Right kidney (tissue), 9 donors: Measurements from ENCODE around the gene FSD1.
"Not testable (repeated sequence)": the region's sequence is repeated elsewhere in the genome, so short reads cannot be mapped to it uniquely, and the experiment has no call there.

ENCODE experiments used
- DNase-seq: peaks from one replicate; pipeline ENCODE4 v3.0.0-alpha.2; 2016
- long read RNA-seq, 8 donors: transcript quantifications; one replicate each; lab custom pipeline, GENCODE V29; 2026

The FSD1 gene
- long read RNA-seq, donor 1 = 0 reads
- long read RNA-seq, donor 2, partial matches to known transcripts = 0 of 2 reads
- long read RNA-seq, donor 2, other reads (novel, unspliced or antisense) = 0 of 2 reads
- long read RNA-seq, donor 3, partial matches to known transcripts = 0 of 2 reads
- long read RNA-seq, donor 3, other reads (novel, unspliced or antisense) = 0 of 2 reads
- long read RNA-seq, donor 4, partial matches to known transcripts = 0 of 3 reads
- long read RNA-seq, donor 4, other reads (novel, unspliced or antisense) = 0 of 3 reads
- long read RNA-seq, donor 5, partial matches to known transcripts = 0 of 3 reads
- long read RNA-seq, donor 5, other reads (novel, unspliced or antisense) = 0 of 3 reads
- long read RNA-seq, donor 6, partial matches to known transcripts = 0 of 1 reads
- long read RNA-seq, donor 6, other reads (novel, unspliced or antisense) = 0 of 1 reads
- long read RNA-seq, donor 7 = 0 reads
- long read RNA-seq, donor 8, partial matches to known transcripts = 0 of 1 reads
- long read RNA-seq, donor 8, other reads (novel, unspliced or antisense) = 0 of 1 reads

DNA sequence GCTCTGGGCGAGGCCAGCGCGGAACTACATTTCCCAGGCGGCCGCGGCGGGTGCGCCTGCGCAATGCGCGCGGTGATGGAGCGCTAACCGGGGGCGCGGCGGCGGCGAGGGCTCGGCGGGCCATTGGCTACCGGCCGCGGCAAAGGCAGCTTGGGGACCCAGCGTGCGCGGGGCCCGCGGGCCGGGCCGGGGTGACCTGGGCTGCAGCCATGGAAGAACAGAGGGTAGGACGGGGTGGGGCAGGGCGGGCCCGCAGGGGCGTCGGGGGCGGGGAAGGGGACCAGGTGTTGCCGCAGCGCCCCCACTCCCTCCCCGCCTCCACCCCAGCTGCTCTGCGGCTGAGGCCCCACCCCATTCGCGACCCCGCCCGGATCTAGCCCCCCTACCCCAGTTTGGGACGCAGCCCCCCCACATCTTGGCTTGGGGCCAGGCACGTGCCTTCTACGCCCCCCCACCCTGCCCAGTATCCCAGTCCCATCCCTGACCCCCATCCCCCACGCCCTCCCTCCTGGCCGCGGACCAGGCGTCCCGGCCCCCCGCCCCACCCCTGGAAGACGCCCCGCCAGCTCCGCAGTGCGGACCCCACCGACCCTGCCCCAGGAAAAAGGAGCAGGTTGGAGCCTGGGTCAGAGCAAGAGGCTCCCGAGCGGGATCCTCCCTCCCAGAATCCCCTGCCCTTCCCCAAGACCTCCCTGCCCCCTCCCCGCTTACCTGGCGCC lies at the start of gene FSD1:
Gene FSD1, plus strand, starts transcription at position 61 of the 719 bp plus-strand sequence. Its CDS starts 149 bp downstream, at position 210.
- no peak for DNase-seq

DNA sequence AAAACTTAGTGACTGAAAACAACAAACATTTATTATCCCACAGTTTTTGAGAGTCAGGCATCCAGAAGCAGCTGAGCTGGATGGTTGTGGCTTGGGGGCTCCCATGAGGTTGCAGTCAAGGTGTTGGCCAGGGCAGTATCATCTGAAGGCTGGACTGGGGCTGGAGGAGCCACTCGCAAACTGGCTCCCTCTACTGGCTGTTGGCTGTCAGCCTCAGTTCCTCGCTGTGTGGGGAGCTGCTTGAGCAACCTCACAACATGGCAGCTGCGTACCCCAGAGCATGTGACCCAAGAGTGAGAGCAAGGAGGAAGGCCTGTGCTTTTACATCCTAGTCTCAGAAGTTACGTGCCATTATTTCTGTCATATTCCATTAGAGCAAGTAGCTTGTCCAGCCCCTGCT lies 47.8 kb upstream of the FSD1 start:
- DNase-seq = no peak

DNA sequence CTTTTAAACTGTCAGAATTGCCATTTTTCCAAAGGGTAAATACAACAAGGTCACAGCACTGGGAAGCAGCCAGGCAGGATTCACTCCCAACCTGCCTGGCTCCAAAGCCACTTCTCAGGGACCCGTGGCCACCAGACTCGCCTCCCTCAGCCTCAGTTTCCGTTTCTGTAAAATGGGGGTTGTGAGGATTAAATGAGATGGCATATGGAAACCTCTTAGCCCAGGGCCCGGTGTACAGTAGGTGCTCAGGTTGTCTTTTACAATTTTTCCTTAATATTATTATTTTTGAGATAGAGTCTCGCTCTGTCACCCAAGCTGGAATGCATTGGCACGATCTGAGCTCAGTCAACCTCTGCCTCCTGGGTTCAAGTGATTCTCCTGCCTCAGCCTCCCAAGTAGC lies 47.4 kb upstream of the FSD1 start:
- no peak for DNase-seq

DNA sequence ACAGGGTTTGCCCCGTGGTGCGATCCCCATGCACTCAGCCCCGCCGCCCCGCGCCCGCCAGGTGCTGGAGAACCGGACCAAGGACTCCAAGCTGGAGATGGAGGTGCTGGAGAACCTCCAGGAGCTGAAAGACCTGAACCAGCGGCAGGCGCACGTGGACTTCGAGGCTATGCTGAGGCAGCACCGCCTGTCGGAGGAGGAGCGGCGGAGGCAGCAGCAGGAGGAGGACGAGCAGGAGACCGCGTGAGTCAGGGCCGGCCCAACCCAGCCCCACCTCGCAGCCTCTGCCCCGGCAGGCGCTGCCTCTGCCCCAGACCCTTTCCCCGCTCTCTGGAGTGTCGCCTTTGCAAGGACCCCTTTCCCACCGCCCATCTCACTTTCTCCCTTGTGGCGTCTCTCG lies 46.2 kb upstream of the FSD1 start:
- DNase-seq = no peak

DNA sequence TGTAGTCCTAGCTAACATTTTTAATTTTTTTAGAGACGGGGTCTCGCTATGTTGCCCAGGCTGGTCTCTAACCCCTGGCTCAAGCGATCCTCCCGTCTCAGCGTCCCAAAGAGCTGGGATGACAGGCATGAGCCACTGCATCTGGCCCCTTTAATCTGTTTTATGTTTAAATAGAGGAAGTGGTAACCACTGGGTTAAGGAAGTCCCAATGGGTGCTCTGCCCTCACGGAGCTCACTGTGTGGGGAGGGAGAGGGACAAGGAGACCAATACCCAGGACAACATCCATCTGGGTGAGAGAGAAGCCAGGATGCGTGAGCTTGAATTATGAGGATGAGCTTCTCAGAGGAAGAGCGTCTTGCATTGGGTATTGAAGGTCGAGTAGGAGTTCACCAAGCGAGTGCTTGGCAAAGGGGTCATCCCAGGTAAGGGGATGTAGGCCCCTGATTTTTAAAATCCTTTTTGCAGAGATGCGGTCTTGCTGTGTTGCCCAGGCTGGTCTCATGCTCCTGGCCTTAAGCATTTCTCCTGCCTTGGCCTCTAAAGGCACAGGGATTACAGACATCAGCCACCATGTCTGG lies 43.7 kb upstream of the FSD1 start:
- DNase-seq = no peak

DNA sequence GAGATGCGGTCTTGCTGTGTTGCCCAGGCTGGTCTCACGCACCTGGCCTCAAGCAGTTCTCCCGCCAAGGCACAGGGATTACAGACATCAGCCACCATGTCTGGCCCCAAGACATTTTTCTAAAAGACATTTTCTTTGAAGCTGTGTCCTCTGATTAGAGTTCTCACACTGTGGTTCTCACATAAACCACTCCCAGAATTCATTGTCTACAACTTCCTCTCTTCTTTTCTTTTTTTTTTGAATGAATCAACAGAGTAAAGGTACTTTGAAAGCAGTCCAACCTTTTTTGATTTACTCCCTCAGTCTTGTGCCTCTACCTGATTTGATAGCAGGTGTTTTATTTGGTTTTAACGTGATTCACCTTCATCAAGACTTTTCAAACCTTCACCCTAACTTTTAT lies 39.6 kb upstream of the FSD1 start:
- no peak for DNase-seq

DNA sequence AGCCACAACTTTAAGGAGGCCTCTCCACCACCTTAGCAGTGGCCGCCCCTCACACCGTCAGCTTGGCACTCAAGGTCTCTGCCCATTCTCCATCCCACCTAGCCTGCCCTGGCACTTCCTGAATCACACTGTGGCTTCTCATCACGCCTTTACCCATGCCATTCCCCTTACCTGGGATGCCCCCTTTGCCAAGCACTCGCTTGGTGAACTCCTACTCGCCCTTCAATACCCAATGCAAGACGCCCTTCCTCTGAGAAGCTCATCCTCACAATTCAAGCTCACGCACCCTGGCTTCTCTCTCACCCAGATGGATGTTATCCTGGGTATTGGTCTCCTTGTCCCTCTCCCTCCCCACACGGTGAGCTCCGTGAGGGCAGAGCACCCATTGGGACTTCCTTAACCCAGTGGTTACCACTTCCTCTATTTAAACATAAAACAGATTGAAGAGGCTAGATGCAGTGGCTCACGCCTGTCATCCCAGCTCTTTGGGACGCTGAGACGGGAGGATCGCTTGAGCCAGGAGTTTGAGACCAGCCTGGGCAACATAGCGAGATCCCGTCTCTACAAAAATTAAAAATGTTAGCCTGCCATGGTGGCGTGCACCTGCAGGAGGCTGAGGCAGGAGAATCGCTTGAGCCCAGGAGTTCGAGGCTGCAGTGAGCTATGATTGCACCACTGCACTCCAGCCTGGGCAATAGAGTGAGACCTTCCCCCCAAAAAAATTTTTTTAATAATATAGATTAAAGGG lies 38.0 kb upstream of the FSD1 start:
- no peak for DNase-seq

DNA sequence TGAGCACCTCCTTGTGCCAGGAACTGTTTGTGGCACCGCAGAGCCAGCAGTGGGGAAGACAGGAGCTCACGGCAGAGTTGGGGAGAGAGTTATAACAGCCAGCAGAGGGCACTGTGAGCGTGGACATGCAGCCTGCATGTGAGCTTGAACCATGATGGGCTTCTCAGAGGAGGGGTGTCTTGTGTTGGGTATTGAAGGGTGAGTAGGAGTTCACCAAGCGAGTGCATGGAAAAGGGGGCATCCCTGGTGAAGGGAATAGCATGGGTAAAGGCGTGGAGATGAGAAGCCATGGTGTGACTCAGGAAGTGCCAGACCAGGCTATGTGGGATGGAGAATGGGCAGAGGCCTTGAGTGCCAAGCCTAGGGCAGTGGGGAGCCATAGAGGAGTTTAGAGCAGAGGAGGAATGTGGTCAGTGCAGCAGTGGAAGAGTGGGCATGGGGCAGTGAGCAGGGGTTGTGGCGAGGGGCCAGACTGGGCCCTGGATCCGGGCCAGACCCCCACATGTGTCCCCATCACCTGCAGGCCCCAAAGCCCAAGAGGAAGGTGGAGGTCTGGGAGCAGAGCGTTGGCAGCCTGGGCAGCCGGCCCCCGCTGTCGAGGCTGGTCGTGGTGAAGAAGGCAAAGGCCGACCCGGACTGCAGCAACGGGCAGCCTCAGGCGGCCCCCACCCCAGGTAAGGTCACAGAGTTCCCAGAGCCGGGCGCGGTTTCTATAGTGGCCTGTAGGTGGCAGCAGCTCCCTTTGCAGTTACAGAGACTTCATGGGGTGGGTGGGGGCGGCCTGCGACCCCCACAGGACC lies 37.1 kb upstream of the FSD1 start:
- DNase-seq = no peak

DNA sequence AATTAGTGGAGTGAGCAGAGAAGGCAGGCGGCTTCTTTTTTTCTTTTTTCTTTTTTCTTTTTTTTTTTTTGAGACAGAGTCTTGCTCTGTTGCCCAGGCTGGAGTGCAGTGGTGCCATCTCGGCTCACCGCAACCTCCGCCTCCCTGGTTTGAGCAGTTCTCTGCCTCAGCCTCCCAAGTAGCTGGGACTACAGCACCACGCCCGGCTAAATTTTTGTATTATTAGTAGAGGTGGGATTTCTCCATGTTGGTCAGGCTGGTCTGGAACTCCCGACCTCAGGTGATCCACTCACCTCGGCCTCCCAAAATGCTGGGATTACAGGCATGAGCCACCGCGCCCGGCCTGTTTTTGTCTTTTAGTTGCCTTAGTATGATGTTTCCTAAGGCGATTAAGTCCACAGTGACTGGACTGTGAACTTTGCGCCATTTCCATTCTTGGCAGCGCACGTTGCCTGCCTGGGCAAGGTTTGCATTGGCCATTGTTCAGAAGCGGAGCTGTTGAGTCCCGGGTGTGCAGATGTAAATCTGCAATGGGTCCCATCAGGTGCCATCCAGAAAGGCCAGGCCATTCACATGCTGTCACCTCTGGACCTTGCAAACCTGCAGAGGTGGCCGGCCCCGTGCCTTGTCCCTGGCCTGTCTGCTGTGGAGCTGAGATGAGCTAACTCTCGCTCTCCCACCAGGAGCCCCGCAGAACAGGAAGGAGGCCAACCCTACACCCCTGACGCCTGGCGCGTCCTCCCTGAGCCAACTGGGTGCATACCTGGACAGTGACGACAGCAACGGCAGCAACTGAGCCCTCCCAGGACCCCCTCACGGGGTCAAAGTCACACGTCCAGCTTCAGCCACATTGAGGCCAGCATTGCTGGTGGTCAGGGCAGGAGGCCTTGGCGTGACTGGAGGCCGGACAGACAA lies 36.2 kb upstream of the FSD1 start:
- no peak for DNase-seq

DNA sequence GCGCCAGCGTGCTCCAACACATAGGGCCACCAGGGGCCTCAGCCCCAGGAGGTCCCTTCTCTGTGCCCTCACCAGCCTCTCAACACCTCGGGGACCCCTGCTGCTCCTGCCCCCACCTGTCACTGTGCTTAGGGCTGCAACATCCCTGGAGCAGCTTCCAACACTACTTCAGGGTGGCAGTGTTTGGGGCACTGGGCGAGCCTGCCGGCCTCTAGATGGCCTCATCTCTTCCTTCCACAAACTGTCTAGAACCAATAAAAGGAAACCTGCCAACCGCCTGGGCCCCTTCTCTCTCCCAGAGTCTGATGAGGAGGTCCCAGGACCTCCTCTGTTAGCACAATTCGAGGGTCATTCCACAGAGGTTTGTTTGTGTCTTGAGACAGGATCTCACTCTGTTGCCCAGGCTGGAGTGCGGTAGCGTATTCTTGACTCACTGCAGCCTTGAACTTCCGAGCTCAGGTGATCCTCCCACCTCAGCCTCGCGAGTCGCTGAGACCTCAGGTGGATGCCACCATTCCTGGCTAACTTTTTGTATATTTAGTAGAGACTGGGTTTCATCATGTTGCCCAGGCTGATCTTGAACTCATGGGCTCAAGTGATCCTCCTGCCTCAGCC lies 35.5 kb upstream of the FSD1 start:
- no peak for DNase-seq

DNA sequence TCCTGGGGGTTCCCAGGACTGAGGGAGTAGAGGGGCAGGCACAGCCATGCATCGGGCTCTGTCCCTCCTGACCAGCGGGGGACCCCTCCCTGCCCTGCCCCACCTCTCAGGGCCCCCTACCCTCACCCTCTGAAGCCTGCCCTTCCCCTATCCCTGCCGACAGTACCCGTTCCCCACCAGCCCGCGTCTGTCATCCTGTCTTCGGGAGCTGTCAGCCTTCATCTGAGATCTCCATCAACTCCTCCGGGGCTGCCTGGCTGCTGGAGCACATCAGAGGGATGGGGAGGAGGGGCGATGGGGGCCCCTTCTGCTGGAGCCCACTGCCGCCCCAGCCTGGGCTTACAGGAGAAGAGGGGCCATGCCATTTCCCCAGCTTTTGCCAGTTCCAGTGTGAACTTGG lies 31.5 kb upstream of the FSD1 start:
- no peak for DNase-seq

DNA sequence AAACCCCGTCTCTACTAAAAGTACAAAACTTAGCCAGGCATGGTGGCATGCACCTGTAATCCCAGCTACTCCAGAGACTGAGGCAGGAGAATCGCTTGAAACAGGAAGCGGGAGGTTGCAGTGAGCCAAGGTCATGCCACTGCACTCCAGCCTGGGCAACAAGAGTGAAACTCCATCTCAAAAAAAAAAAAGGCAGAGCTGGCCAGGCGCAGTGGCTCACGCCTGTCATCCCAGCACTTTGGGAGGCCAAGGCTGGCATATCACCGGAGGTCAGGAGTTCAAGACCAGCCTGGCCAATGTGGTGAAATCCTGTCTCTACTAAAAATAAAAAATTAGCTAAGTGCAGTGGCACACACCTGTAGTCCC lies 30.1 kb upstream of the FSD1 start:
- DNase-seq = not testable (repeated sequence)

DNA sequence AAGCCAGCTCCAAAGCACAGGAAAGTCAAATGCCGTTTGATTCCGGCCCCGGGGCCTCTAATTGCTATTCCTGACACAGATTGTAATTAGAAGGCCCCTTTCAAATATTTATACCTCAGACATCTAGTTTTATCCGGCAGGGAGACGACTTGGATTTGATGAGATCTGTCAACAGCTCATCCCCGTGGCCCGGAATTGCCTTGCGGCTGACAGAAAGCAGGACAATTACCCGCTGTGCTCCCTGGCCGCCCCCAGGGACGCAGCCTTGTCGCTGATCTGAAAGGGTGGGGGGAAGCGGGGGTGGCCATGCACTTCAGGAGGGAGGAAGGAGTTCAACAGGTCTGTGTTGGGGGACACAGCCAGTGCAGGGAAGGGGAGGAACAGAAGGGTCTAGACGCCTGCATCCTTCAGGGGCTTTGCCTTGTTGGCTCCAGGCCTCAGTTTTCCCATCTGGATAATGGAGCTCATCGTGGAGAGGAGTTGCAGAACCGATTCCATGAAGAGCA lies 27.2 kb upstream of the FSD1 start:
- DNase-seq = no peak

DNA sequence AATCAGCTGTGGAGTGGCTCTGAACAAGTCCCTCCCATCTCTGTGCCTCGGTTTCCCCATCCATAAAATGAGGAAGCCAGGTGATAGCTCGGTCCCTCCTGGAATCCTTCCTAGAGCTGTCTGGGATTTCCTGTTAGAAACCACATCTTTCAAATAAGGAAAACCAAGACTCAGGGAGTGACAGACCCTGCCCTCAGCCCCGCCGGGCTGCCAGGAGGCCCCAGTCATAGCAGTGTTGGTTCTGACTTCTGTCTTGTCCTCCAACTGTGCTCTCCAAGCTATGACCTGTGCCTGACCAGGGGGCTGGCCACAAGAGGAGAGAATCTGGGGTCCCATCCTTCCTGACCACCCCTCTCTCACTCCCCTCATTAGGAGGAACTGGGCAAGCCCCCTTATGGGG lies 26.4 kb upstream of the FSD1 start:
- DNase-seq = peak; percentile 25

DNA sequence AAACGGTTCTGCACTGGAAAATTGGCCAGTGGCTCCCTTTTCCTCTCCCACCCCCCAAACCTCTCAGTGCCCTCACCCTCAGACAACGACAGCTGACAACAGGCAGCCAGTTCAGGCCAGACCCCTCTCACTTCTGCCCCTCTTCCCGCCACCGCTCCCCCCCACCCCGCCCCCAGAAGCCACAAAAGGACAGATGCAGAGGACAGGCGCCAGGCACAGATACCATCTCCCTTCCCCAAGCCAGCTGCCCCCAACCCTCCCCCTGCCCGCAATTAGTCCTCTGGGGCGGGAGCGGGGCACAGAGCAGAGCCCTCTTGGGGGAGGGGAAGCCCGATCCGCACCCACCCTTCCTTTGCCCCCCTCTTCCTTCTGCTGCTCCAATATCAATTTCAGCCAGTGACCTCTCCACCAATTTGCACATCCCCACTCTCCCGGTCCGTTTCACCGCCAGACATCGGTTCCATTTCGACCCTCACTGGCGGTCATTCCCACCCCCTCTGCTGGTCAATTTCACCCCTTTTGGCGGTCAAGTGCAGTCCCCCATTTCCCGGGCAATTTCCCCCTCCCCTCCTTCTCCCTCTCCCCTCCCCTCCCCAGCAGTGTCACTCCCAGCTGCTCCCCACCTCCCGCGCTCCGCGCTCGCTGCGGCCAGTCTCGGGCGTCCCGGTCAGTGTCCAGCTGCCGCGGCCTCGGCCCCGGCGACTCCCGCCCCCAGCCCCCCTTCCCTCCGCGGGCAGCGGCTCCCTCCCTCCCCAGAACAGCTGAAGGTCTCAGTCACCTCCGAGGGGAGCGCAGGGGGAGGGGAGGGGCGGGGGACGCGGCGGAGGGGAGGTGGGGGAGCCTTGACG lies 25.8 kb upstream of the FSD1 start, which contains the start of gene SHD:
Gene SHD, plus strand, starts transcription at position 848 of the 848 bp plus-strand sequence. CDS start 798 bp downstream, outside the sequence.
- DNase-seq = peak; percentile 39

DNA sequence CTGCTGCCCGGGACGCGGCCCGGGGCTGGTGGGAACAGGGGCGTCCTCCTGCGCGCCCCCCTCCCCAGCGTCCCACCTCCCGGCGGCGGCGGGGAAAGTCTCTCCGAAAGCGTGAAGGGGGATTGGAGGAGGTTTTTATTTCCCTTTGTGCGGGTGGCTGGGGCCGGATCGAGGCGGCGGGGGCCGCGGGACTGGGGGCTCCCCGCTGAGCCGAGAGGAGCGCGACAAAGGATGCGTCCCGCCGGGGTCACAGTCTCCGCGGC lies 25.2 kb upstream of the FSD1 start:
- DNase-seq = no peak

DNA sequence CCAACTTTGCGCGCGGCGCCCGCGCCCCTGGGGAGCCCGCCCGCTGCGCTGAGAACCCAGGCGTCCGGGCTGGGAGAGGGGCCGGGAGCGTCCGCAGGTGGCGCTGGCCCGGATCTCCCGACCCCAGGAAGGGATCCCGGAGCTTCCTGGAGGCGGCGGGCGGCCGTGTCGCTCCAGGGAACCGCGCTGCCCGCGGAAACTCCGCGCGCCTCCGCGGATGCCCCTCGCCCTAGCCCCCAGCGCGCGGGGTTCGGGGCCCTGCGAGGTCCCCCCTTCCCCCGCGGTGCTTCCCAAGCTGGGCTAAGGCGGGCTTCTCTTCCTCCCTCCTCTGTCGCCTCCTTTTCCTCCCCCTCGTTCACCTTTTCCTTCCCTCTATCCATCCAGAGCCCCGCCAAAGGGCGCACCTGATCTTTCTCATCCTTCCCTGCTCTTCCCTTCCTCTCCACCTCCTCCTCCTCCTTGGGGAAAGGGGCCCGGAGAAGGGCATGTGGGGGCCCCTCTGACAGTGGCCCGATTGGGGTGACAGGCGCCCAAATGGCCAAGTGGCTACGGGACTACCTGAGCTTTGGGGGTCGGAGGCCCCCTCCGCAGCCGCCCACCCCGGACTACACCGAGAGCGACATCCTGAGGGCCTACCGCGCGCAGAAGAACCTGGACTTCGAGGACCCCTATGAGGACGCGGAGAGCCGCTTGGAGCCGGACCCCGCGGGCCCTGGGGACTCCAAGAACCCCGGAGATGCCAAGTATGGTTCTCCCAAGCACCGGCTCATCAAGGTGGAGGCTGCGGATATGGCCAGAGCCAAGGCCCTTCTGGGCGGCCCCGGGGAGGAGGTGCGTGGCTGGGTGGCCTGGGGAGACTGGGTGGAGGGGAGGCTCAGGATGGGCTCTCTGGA lies 24.6 kb upstream of the FSD1 start:
- DNase-seq = peak; percentile 60
